Lower leg skin (tissue), 3 donors: ENCODE results near the gene FAM72A.
"Not testable (repeated sequence)": the region's sequence is repeated elsewhere in the genome, so short reads cannot be mapped to it uniquely, and the experiment has no call there.

Experiments used
- POLR2A ChIP-seq, 2 donors: fragments of 450-650 bp; IDR thresholded peaks; one replicate each; pipeline ENCODE4 v1.6.1; 2016 to 2017; ENCODE audit warnings: antibody characterized with exemption in 2 of 2, mild to moderate bottlenecking in 1 of 2, moderate library complexity in 1 of 2
- TF ChIP-seq, protein P1 (sequence below), 3 donors: fragments of 450-650 bp; IDR thresholded peaks; one replicate each; pipeline ENCODE4 v1.5.1; 2016; ENCODE audit warnings: antibody characterized with exemption in 3 of 3, mild to moderate bottlenecking in 3 of 3, moderate library complexity in 2 of 3

- TF ChIP-seq, protein P1, sequence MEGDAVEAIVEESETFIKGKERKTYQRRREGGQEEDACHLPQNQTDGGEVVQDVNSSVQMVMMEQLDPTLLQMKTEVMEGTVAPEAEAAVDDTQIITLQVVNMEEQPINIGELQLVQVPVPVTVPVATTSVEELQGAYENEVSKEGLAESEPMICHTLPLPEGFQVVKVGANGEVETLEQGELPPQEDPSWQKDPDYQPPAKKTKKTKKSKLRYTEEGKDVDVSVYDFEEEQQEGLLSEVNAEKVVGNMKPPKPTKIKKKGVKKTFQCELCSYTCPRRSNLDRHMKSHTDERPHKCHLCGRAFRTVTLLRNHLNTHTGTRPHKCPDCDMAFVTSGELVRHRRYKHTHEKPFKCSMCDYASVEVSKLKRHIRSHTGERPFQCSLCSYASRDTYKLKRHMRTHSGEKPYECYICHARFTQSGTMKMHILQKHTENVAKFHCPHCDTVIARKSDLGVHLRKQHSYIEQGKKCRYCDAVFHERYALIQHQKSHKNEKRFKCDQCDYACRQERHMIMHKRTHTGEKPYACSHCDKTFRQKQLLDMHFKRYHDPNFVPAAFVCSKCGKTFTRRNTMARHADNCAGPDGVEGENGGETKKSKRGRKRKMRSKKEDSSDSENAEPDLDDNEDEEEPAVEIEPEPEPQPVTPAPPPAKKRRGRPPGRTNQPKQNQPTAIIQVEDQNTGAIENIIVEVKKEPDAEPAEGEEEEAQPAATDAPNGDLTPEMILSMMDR (IDR thresholded peaks at IDR 0.05) = not testable (repeated sequence)
- TF ChIP-seq POLR2A (IDR thresholded peaks at IDR 0.05) = not testable (repeated sequence)
Observed at GRCh38 chr1:206182368-206183317, 20.0 kb downstream of the FAM72A start.
